AG09309 (cell line): ENCODE data around the gene HTT-AS.

ENCODE experiments used
- DNase-seq: peaks from one replicate; pipeline ENCODE4 v3.0.0-alpha.2; 2010; ENCODE audit warnings: low read depth
- H3K4me3 ChIP-seq: 2 replicates; pipeline ENCODE4 v1.5.1; 2011; ENCODE audit warnings: mild to moderate bottlenecking, low read depth, low read length, moderate library complexity; ENCODE audit not compliant: control insufficient read depth
- TF ChIP-seq, protein P1 (sequence below): IDR thresholded peaks from 2 replicates; pipeline ENCODE4 v1.5.1; 2011; ENCODE audit warnings: mild to moderate bottlenecking, low read depth, low read length, inconsistent platforms; ENCODE audit not compliant: insufficient read depth, control insufficient read depth; ENCODE audit errors: missing control alignments

Gene HTT-AS

DNA sequence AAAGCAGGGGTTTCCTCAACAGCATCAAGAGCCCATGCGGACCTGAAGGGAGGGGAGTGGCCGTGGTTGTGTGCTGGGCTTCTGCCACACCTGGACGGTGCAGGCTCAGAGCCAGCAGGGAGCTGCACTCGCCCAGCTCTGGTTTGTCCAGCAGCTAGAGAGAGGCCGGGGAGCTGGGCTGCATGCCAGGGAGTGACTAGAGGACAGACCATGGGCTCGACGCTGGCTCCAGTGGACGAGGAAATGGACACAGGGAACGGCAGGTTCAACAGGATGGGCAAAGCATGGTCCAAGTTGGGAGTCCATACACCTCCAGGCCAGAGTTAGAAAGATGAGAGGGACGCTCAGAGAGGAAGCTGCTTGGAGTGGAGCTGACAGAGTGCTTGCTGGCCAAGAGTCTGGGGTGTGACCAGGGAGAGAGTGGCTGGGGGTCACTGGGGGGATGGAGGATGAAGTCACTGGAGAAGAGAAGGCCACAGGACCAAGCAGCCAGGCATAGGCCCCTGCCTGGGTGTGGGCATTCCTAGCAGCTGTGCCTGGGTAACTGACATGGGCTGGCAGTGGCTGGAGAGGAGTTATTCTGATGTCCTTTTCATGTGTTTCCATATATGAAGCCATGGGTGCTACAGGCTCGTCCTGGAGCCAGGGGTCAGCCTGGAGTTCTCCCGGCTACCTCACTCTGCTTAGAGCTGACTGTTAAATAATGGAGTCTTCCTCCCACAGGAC, 42.8 kb downstream of the HTT-AS start:
- no peak for DNase-seq
- TF ChIP-seq, protein P1, sequence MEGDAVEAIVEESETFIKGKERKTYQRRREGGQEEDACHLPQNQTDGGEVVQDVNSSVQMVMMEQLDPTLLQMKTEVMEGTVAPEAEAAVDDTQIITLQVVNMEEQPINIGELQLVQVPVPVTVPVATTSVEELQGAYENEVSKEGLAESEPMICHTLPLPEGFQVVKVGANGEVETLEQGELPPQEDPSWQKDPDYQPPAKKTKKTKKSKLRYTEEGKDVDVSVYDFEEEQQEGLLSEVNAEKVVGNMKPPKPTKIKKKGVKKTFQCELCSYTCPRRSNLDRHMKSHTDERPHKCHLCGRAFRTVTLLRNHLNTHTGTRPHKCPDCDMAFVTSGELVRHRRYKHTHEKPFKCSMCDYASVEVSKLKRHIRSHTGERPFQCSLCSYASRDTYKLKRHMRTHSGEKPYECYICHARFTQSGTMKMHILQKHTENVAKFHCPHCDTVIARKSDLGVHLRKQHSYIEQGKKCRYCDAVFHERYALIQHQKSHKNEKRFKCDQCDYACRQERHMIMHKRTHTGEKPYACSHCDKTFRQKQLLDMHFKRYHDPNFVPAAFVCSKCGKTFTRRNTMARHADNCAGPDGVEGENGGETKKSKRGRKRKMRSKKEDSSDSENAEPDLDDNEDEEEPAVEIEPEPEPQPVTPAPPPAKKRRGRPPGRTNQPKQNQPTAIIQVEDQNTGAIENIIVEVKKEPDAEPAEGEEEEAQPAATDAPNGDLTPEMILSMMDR: no peak
- no peak overlapping the region for H3K4me3 ChIP-seq

DNA sequence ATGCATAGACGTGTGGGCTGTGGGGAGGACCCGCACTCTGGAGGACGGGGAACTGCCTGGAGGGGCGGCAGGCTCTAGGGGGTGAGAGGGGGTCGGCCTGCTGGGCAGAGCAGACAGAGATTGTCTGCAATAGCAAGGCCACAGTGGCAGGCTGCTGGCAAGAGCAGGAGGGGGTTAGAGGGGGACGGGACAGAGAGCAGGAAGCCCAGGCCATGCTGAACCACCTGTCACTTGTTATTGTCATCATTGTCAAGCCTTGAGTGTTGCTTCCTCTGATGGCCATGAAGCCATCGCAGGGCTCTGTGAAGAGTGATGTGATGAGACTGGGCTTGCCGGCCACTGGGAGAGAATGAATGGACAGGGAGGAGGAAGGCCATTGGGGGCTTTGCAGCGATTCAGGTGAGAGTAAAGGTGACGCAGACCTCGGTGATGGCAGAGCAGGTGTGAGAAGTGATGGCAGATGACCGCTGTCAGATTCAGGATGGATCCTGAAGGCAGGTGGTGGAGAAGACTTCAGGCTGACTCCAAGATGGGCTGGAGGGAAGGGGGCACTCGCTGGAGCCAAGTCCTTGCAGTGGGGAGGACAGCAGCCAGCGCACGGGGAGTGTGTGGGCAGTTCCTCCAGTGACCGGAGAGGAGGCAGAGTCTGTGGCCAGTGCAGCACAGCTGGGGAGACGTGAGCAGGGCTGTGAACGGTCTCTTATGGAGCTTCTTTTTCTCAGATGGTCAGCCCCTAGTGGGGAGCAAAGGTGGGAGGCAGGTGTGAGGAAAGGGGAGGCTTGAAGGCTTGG, 43.6 kb downstream of the HTT-AS start:
- no peak overlapping the region for H3K4me3 ChIP-seq
- TF ChIP-seq, protein P1: no peak
- DNase-seq: no peak

DNA sequence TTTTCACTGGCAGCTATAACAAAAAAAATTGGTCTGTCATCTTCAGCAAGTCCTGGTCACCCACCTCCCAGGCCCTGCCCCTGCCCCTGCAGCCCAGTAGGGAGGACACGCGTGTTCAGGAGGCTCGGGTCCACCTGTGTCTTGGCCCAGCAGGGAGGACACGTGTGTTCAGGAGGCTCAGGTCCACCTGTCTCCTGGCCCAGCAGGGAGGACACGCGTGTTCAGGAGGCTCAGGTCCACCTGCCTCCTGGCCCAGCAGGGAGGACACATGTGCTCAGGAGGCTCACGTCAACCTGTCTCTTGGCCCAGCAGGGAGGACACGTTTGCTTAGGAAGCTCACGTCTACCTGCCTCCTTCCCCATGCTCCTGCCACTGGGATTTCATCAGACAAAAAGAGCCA, 44.9 kb downstream of the HTT-AS start:
- no peak overlapping the region for H3K4me3 ChIP-seq
- TF ChIP-seq, protein P1: no peak
- no peak for DNase-seq

DNA sequence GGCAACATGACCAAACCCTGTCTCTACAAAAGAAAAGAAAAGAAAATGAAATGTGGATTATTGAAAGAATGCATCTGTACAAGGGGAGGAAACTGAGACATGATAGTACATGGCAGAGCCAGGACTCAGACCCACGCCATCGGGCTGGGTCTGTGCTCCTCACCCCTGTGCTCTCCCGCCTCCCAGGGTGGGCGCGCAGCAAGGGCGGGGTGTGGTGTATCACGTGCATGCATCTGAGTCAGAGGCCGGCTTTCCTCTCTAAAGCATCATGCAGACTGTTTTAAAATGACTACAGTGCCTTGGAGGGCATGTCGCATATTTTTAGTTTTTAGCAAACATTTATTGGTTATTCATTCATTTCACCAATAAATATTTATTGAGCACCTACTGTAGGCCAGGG, 47.8 kb downstream of the HTT-AS start:
- DNase-seq: no peak
- H3K4me3 ChIP-seq: no peak overlapping the region
- TF ChIP-seq, protein P1: no peak

DNA sequence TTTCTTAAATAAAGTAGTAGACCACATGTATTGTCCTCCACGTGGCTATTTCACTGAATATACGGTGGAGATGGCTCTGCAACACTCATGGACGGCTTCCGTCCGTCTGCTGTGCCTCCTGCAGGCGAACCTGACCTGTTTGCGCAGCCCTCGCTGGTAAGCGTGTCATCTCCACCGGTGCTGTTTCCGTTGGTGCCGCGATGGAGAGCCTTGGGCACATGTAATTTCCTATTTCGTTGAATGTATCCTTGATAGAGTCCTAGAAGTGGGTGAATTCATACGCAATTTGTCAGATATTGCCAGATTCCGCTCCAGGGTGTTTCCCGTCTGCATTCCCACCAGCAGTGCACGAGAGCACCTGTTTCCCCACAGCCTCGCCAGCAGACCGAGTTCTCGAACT, 48.5 kb downstream of the HTT-AS start:
- no peak for DNase-seq
- TF ChIP-seq, protein P1: no peak
- no peak overlapping the region for H3K4me3 ChIP-seq

DNA sequence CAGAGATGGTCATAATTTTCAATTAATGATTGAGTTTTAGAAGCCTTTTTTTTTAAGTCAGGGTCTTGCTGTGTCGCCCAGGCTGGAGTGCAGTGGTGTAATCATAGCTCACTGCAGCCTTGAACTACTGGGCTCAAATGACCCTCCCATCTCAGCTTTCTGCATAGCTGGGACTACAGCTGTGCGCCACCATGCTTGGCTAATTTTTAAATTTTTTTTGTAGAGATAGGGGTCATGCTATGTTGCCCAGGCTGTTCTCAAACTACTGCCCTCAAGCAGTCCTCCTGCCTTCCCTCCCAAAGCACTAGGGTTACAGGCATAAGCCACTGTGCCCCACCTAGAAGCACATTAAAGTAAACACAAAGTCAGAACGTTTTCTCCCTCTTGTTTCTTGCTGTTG, 51.7 kb downstream of the HTT-AS start:
- DNase-seq: no peak
- TF ChIP-seq, protein P1: no peak
- H3K4me3 ChIP-seq: no peak overlapping the region

DNA sequence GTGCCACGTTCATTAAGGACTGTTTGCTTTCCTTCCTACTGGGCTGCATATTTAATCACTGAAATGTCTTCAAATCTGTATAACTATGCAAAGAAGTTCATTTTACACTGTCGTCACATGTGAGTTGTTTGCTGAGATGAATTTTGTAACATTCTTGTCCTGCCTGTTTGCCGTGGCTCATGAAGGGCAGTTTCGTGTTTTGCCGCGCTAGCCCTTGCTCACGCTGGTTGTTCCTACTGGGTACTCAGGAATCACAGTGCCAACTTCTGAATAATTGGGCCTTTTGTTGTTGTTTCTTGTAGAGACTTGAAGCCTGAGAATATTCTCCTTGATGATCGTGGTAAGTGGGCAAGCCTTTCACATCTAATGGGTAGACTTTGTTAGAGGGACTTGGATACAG, 52.2 kb downstream of the HTT-AS start:
- DNase-seq: no peak
- TF ChIP-seq, protein P1: no peak
- H3K4me3 ChIP-seq: no peak overlapping the region
